ENCODE results near the gene DRP2.
"Not testable (repeated sequence)": the region's sequence is repeated elsewhere in the genome, so short reads cannot be mapped to it uniquely, and the experiment has no call there.

DRP2 gene

GRCh38 chrX:101232316-101232715 lies 12.7 kb downstream of the DRP2 start:
- DNase-seq (no peak), ATAC-seq (no peak)

DNA sequence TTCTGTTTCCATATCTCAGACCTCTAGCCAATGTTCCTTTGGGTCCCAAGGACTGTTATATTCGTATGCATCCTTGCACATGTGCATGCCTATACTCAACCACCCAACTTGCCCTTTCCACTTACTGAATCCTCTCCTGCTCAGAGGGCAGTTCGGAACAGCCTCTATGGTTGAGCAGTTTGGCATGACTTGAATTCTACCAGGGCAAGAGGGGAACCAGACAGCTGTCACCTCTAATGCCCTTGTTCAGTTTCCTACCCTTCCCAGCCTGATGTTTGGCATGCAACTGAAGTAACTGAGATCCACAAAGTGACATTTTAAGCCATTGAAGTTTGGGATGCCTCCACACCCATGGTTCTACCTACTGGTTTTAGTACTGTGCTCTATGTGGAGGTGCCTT lies 17.5 kb downstream of the DRP2 start:
- ATAC-seq (no peak), DNase-seq (no peak)

DNA sequence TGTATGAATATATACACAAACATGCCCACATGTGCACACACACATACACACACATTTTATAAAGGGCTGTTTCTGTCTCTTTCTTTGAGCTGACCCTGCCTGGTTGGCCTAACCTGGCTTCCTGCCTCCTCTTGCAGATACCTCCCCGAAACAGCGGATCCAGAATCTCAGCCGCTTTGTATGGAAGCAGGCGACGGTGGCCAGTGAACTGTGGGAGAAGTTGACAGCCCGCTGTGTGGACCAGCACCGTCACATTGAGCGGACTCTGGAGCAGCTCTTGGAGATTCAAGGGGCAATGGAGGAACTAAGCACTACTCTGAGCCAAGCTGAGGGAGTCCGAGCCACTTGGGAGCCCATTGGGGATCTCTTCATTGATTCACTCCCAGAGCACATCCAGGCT lies 21.9 kb downstream of the DRP2 start:
- ATAC-seq (no peak), DNase-seq (no peak)

DNA sequence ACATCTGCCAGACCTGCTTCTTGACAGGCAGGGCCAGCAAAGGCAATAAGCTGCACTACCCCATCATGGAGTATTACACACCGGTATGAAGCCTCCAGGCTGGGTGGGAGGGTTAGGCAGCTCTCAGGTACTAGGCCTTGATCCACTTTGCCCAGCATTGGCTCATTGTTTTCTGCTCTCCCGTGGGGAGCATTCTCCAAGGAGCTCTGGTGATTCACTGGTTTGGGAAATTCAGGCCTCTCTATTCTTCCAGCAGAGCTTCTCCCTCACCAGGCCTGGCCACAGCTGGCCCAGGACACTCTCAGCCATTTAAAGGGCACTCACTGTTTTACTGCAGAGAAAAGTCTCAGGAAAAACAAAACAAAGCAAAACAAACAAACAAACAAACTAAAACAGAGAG lies 33.0 kb downstream of the DRP2 start:
- no peak for DNase-seq
- no peak for ATAC-seq

- no peak for ATAC-seq
- DNase-seq: no peak
Measured at GRCh38 chrX:101257448-101258258, 38.1 kb downstream of the DRP2 start.

GRCh38 chrX:101258259-101258581 lies 38.6 kb downstream of the DRP2 start:
- DNase-seq (no peak), ATAC-seq (no peak)

DNA sequence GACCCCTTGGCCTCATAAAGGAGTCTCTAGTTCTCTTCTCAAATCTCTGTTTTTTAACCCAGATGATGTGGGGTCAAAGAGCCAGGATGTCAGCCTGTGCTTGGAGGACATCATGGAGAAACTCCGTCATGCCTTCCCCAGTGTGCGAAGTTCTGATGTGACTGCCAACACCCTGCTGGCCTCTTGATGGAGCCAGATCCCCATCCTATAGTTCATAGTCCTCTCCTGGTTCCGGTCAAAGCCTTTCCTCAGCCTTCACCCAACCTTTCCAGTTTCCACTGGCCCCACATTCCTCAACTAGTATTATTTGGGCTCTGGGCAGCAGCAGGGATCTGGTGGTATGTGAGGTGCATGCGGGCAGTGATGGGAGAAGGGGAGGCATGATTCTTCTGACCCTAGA lies 40.8 kb downstream of the DRP2 start:
- ATAC-seq: no peak
- no peak for DNase-seq

GRCh38 chrX:101262590-101262989 lies 43.0 kb downstream of the DRP2 start:
- DNase-seq (no peak), ATAC-seq (no peak)

- DNase-seq: no peak
- ATAC-seq: no peak
Measured at GRCh38 chrX:101263766-101264165, 44.2 kb downstream of the DRP2 start.

GRCh38 chrX:101265869-101266428 lies 46.4 kb downstream of the DRP2 start:
- DNase-seq: no peak

GRCh38 chrX:101274198-101274597 lies 54.6 kb downstream of the DRP2 start:
- ATAC-seq: no peak
- DNase-seq: no peak

More at GRCh38 chrX:101265869-101266428, 46.4 kb downstream of the DRP2 start:
- no peak for ATAC-seq

GRCh38 chrX:101276238-101276637 lies 56.7 kb downstream of the DRP2 start:
- ATAC-seq (no peak), DNase-seq (no peak)

- ATAC-seq (no peak), DNase-seq (peak; percentile 3)
Measured at GRCh38 chrX:101287402-101287801, 67.8 kb downstream of the DRP2 start.

DNA sequence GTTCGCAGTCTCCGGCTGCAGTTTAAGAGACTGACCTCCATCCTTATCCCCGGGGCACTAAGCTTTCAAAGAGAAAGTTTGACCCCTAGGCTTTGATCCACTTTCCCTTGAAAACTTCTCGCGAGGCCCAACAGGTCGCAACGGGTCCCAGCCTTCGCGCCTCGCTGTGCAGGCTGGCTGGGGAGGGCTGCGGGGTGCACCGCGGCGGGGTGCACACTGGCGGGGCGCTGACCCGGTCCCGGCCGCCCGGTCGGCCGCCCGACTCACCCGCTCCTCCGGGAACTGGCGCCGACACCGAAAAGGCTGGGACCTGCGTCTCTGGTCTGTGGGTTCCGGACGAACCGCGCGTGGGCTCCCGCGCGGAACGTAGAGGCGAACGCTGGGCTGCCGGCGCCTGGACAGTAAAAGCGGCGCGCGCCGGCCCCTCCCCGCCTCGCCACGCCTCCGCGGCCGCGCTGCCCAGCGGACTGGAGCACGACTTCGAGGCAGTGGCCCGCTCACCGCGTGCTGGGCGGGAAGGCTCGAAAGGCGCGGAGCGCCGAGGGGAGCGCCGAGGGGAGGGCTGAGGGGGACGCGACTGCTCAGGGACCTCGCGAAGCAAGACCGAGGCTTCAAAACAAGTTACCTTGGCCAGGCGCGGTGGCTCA lies 71.5 kb downstream of the DRP2 start, which contains the start of gene TAF7L:
Gene TAF7L, minus strand, starts transcription at position 378 of the 647 bp plus-strand sequence. CDS start 3,791 bp downstream, outside the sequence.
- DNase-seq (no peak), ATAC-seq (no peak)

GRCh38 chrX:101295603-101296002 lies 76.0 kb downstream of the DRP2 start:
- ATAC-seq, DNase-seq: not testable (repeated sequence)

DNA sequence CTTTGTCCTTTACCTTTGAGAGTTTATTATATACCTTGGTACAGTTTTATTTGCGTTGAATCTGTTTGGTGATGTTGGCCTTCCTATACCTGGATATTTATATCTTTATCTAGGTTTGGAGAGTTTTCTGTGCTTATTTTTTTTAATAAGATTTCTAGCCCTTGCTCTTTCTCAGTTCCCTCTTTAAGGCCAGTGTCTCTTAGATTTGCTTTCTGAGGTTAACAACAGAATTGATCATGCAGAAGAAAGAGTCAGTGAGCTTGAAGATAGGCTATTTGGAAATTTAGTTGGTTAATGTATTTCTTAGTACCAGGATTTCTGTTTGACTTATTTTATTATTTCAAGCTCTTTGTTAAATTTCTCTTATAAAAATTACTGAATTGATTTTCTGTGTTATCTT lies 84.2 kb downstream of the DRP2 start:
- DNase-seq: no peak
- ATAC-seq: no peak

Data from stimulated activated naive CD8-positive, alpha-beta T cell treated with anti-CD3 and anti-CD28 coated beads, Interleukin-15, Interleukin-2, amounts not matched to agents 100 U/mL and 50 U/mL, for 24 hours (primary cell).